ENCODE data around the gene PYCR2. TPM values are rescaled to one million over a fixed set of nuclear protein-coding genes. Genes with fewer than 3 reads are reported as not detected.

PYCR2 gene
- total and polyA plus RNA-seq, 10 of the 15 experiments (the other 5 are each of a cell fraction or from before 2014, with no cell fraction given): 1.7 to 81.8 (median 54.9) TPM

DNA sequence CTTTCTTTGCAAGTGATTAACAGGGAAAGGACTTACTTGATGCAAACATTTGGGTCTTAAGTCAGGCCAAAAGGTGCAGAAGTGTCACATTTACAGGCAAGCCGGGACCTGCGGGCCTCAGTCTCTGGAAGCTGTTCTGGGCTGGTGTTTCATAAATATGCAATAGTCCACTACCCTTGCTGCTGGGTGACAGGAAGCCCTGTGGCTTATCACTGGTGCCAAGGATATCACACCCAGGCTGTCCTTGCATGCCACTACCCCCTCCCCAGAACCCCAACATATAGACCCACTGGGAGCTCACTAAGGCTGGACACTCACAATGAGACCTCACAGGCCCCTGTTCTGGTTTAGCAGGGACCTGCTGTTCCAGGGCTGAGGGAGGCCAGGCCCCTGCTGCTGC lies 20.3 kb upstream of the PYCR2 start:
- no peak for DNase-seq (ENCODE audit: low read depth, low spot score)
- no TSS peak for BruUV-seq (replicated peaks)
- ChIA-PET SMC1A (ENCODE audit: uncharacterized antibody, unreplicated experiment) (no interaction called here), RAD21 (ENCODE audit: unreplicated experiment) (interaction anchor here (0.6 to 1.6 kb wide), 3 partner anchors 21 to 45 kb away, joined by 3 read pairs; no protein-coding TSS in a partner anchor), POLR2A (no interaction called here), CTCF (interaction anchor here (0.9 to 2.3 kb wide), 7 partner anchors 17 to 469 kb away, joined by 3 to 7 read pairs (median 4); partner anchors contain the start of genes PYCR2 and SRP9)
- WGBS (ENCODE audit: insufficient coverage, insufficient replicate concordance, low lambda C conversion rate, missing lambda C conversion rate): 79% methylated on average over 2 of the region's 2 CpGs
- Histone ChIP-seq H2AFZ (ENCODE audit: control insufficient read depth, low read depth, low read length) (no peak overlapping the region), H3K27ac (ENCODE audit: control insufficient read depth, insufficient read depth) (no peak overlapping the region), H4K20me1 (ENCODE audit: control insufficient read depth, insufficient read depth) (no peaks in the 10 kb centered on the region), H3K27me3 (replicated peaks in 1 of 2; ENCODE audit: control insufficient read depth in 2 of 2, insufficient read depth in 2 of 2, low read length in 1 of 2) (no peaks in the 10 kb centered on the region; a peak in 1 of 4 replicates), H3K79me2 (ENCODE audit: control insufficient read depth, insufficient read depth, low read length) (no peaks in the 10 kb centered on the region), H3K36me3 (ENCODE audit: control insufficient read depth in 2 of 2, insufficient read depth in 2 of 2, low read length in 1 of 2) (no peaks in the 10 kb centered on the region), H3K4me3 (no peak overlapping the region), H3K4me2 (ENCODE audit: control insufficient read depth, insufficient read depth) (peak overlapping the region; percentile 14; the same call in 1 of the 2 replicates), H3K9ac (ENCODE audit: control insufficient read depth, insufficient read depth, low read length) (no peak overlapping the region), H3K9me3 (replicated peaks; ENCODE audit: control insufficient read depth, insufficient read depth, low read length) (no peaks in the 10 kb centered on the region), H3K4me1 (ENCODE audit: control insufficient read depth, insufficient read depth, low read length) (peaks cover 24% of the 10 kb centered on the region)
- in situ Hi-C loops (cut with MboI) (no loop called here), intact Hi-C loops (cut with micrococcal nuclease; ENCODE audit: unreplicated experiment) (no loop called here)
- no peak for FAIRE-seq
- TF ChIP-seq TAF1 (IDR thresholded peaks at IDR 0.05; ENCODE audit: borderline replicate concordance, low read depth, low read length) (no peak), NFIC (IDR thresholded peaks at IDR 0.05; ENCODE audit: low read depth, low read length) (no peak), TCF3 (IDR thresholded peaks at IDR 0.05; ENCODE audit: borderline replicate concordance, insufficient read depth, low read depth, low read length) (no peak), RBBP5 (conservative IDR thresholded peaks at IDR 0.05) (no peak), NFXL1 (IDR thresholded peaks at IDR 0.05; ENCODE audit: borderline replicate concordance) (no peak), RELA (IDR thresholded peaks at IDR 0.05; ENCODE audit: borderline replicate concordance, partially characterized antibody) (no peak), RUNX3 (IDR thresholded peaks at IDR 0.05; ENCODE audit: low read length) (no peak), TARDBP (IDR thresholded peaks at IDR 0.05; ENCODE audit: borderline replicate concordance) (no peak), EGR1 (IDR thresholded peaks at IDR 0.05; ENCODE audit: borderline replicate concordance in 1 of 2, low read depth in 2 of 2, low read length in 2 of 2) (no peak), PML (IDR thresholded peaks at IDR 0.05; ENCODE audit: low read length) (no peak), NR2C2 (IDR thresholded peaks at IDR 0.05; ENCODE audit: borderline replicate concordance, control insufficient read depth, insufficient read length, low read depth) (no peak)
- TF ChIP-seq, protein P1, sequence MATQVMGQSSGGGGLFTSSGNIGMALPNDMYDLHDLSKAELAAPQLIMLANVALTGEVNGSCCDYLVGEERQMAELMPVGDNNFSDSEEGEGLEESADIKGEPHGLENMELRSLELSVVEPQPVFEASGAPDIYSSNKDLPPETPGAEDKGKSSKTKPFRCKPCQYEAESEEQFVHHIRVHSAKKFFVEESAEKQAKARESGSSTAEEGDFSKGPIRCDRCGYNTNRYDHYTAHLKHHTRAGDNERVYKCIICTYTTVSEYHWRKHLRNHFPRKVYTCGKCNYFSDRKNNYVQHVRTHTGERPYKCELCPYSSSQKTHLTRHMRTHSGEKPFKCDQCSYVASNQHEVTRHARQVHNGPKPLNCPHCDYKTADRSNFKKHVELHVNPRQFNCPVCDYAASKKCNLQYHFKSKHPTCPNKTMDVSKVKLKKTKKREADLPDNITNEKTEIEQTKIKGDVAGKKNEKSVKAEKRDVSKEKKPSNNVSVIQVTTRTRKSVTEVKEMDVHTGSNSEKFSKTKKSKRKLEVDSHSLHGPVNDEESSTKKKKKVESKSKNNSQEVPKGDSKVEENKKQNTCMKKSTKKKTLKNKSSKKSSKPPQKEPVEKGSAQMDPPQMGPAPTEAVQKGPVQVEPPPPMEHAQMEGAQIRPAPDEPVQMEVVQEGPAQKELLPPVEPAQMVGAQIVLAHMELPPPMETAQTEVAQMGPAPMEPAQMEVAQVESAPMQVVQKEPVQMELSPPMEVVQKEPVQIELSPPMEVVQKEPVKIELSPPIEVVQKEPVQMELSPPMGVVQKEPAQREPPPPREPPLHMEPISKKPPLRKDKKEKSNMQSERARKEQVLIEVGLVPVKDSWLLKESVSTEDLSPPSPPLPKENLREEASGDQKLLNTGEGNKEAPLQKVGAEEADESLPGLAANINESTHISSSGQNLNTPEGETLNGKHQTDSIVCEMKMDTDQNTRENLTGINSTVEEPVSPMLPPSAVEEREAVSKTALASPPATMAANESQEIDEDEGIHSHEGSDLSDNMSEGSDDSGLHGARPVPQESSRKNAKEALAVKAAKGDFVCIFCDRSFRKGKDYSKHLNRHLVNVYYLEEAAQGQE (IDR thresholded peaks at IDR 0.05; ENCODE audit: low read depth, low read length): no peak
- TF ChIP-seq, protein P2, sequence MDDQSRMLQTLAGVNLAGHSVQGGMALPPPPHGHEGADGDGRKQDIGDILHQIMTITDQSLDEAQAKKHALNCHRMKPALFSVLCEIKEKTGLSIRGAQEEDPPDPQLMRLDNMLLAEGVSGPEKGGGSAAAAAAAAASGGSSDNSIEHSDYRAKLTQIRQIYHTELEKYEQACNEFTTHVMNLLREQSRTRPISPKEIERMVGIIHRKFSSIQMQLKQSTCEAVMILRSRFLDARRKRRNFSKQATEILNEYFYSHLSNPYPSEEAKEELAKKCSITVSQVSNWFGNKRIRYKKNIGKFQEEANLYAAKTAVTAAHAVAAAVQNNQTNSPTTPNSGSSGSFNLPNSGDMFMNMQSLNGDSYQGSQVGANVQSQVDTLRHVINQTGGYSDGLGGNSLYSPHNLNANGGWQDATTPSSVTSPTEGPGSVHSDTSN (IDR thresholded peaks at IDR 0.05; ENCODE audit: insufficient replicate concordance, low read depth, low read length): no peak
- TF ChIP-seq, protein P3, sequence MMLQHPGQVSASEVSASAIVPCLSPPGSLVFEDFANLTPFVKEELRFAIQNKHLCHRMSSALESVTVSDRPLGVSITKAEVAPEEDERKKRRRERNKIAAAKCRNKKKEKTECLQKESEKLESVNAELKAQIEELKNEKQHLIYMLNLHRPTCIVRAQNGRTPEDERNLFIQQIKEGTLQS (IDR thresholded peaks at IDR 0.05; ENCODE audit: borderline replicate concordance, extremely low read depth, low read depth, low read length): no peak
- ATAC-seq: no peak
